B cell (primary cell): Measurements from ENCODE around the gene C3orf22. TPM values are rescaled to one million over a fixed set of nuclear protein-coding genes. Genes with fewer than 3 reads are reported as not detected.

Source experiments
- ATAC-seq: fragments of 200-7000 bp; cut with Tn5 transposase; one replicate; pipeline ENCODE4 v1.10.0; 2021; ENCODE audit warnings: low read depth, mild to moderate bottlenecking, moderate number of reproducible peaks, moderate library complexity
- CTCF ChIA-PET: fragments of 350-600 bp; sonication (Branson Sonifier 250); formaldehyde crosslinking; loops from one replicate; lab custom pipeline; 2021; ENCODE audit warnings: antibody characterized with exemption, inconsistent platforms; lab: Charles Lee
- POLR2A ChIA-PET: fragments of 350-600 bp; sonication (Branson Sonifier 250); formaldehyde crosslinking; loops from one replicate; lab custom pipeline; 2021; ENCODE audit warnings: antibody characterized with exemption; lab: Charles Lee
- DNase-seq: peaks from one replicate; pipeline ENCODE4 v3.0.0; 2013
- H2AFZ ChIP-seq: 2 replicates; pipeline ENCODE4 v1.6.1; 2012; ENCODE audit warnings: mild to moderate bottlenecking, low read depth, low read length; ENCODE audit not compliant: insufficient read depth, poor library complexity, severe bottlenecking
- H3K27ac ChIP-seq, 2 donors: 1 replicate in 1 of 2; 2 replicates in 1 of 2; pipeline ENCODE4 v1.5.1; 2012 to 2013; ENCODE audit warnings: low read length in 2 of 2, mild to moderate bottlenecking in 2 of 2, moderate library complexity in 1 of 2
- H3K27me3 ChIP-seq, 4 experiments: fragments of 200-600 bp in 1 of 4; sonication (generic) in 1 of 4; replicated peaks in 1 of 4; 1 replicate in 2 of 4; 2 replicates in 2 of 4; pipeline versions ENCODE4 v1.6.1 to v1.7.0; 2013 to 2016; ENCODE audit warnings: low read length in 3 of 4, mild to moderate bottlenecking in 2 of 4, mixed read lengths in 1 of 4, moderate library complexity in 1 of 4; ENCODE audit not compliant: insufficient read depth in 4 of 4, control insufficient read depth in 3 of 4; ENCODE audit errors: control extremely low read depth in 1 of 4
- H3K36me3 ChIP-seq, 2 experiments: replicated peaks in 1 of 2; 1 replicate in 1 of 2; 2 replicates in 1 of 2; pipeline versions ENCODE4 v1.6.1 to v1.7.1; 2013; ENCODE audit warnings: low read length in 1 of 2; ENCODE audit not compliant: insufficient read depth in 2 of 2, control insufficient read depth in 1 of 2; ENCODE audit errors: control extremely low read depth in 1 of 2, extremely low read depth in 1 of 2
- H3K4me1 ChIP-seq, 2 donors: fragments of 200-600 bp in 1 of 2; sonication (generic) in 1 of 2; 1 replicate in 1 of 2; 2 replicates in 1 of 2; pipeline versions ENCODE4 v1.5.1 to v1.6.1; 2013 to 2017; ENCODE audit warnings: low read length in 2 of 2; ENCODE audit not compliant: control insufficient read depth in 2 of 2, insufficient read depth in 2 of 2
- H3K4me2 ChIP-seq: replicated peaks from 2 replicates; pipeline ENCODE3; 2012; ENCODE audit warnings: mild to moderate bottlenecking, low read depth, low read length; ENCODE audit not compliant: poor library complexity, severe bottlenecking
- H3K4me3 ChIP-seq, 5 experiments: fragments of 200-600 bp in 1 of 5; sonication (generic) in 1 of 5; 1 replicate in 3 of 5; 2 replicates in 2 of 5; pipeline versions ENCODE4 v1.5.1 to v1.7.0; 2011 to 2016; ENCODE audit warnings: low read length in 4 of 5, mild to moderate bottlenecking in 4 of 5, low read depth in 2 of 5, control low read depth in 1 of 5, moderate library complexity in 1 of 5; ENCODE audit not compliant: insufficient read depth in 1 of 5; ENCODE audit errors: control extremely low read depth in 1 of 5, extremely low read depth in 1 of 5
- H3K79me2 ChIP-seq: fragments of 200-600 bp; sonication (generic); one replicate; pipeline ENCODE4 v1.6.0; 2016; ENCODE audit warnings: low read length; ENCODE audit not compliant: control insufficient read depth, insufficient read depth
- H3K9ac ChIP-seq: fragments of 200-600 bp; sonication (generic); 2 replicates; pipeline ENCODE4 v1.6.1; 2017; ENCODE audit warnings: mild to moderate bottlenecking, low read length, moderate library complexity
- H3K9me3 ChIP-seq, 3 donors: one replicate each; pipeline versions ENCODE4 v1.6.1 to v1.7.1; 2013; ENCODE audit warnings: low read length in 2 of 3; ENCODE audit not compliant: control insufficient read depth in 2 of 3, insufficient read depth in 1 of 3; ENCODE audit errors: control extremely low read depth in 1 of 3
- H4K20me1 ChIP-seq: 2 replicates; pipeline ENCODE4 v1.6.0; 2012; ENCODE audit warnings: mild to moderate bottlenecking, low read length; ENCODE audit not compliant: insufficient read depth, control insufficient read depth, poor library complexity, severe bottlenecking
- H3K27ac Mint-ChIP-seq: one replicate; pipeline ENCODE4 v1.8.0; 2021; ENCODE audit warnings: mixed read lengths
- H3K27me3 Mint-ChIP-seq: one replicate; pipeline ENCODE4 v1.8.0; 2021; ENCODE audit warnings: mixed read lengths
- H3K4me1 Mint-ChIP-seq: one replicate; pipeline ENCODE4 v1.8.0; 2021; ENCODE audit warnings: mixed read lengths
- H3K4me3 Mint-ChIP-seq: one replicate; pipeline ENCODE4 v1.8.0; 2021; ENCODE audit warnings: mixed read lengths
- H3K9me3 Mint-ChIP-seq: one replicate; pipeline ENCODE4 v1.8.0; 2022; ENCODE audit warnings: mixed read lengths; ENCODE audit not compliant: insufficient read depth
- EZH2 ChIP-seq: IDR thresholded peaks from 2 replicates; pipeline ENCODE4 v1.6.1; 2012; ENCODE audit warnings: borderline replicate concordance, low read depth, mild to moderate bottlenecking, moderate library complexity, low read length; ENCODE audit not compliant: insufficient read depth, poor library complexity, severe bottlenecking
- WGBS: methylation state at CpG from one replicate; pipeline ENCODE4 v1.1.5; 2013; ENCODE audit warnings: missing lambda C conversion rate; ENCODE audit not compliant: insufficient coverage; 5-methylcytosine and 5-hydroxymethylcytosine counted together
- intact Hi-C: fragments of 100-400 bp; cut with micrococcal nuclease; formaldehyde crosslinking; loops from one replicate; pipeline ENCODE4 v1.10.0; 2022
- polyA plus RNA-seq: library from polyadenylated mRNA; depleted of rRNA; stranded (reverse); fragments of >200 nt; gene quantifications from 2 replicates; pipeline ENCODE4 v1.2.3, GENCODE V29; 2012
- total RNA-seq, 2 donors: library from RNA; stranded (reverse); fragments of 120-200 nt in 1 of 2; gene quantifications; 1 replicate in 1 of 2; 2 replicates in 1 of 2; pipeline versions ENCODE4 v1.2.3 to v1.2.4, GENCODE V29; 2013 to 2022
- TF ChIP-seq, protein P1 (sequence below): fragments of 200-600 bp; IDR thresholded peaks from one replicate; pipeline ENCODE4 v1.8.0; 2022; ENCODE audit warnings: antibody characterized with exemption, mild to moderate bottlenecking

C3orf22 gene
- total and polyA plus RNA-seq, 2 donors (not counting 1 experiment from before 2014, with no cell fraction given): not detected

DNA sequence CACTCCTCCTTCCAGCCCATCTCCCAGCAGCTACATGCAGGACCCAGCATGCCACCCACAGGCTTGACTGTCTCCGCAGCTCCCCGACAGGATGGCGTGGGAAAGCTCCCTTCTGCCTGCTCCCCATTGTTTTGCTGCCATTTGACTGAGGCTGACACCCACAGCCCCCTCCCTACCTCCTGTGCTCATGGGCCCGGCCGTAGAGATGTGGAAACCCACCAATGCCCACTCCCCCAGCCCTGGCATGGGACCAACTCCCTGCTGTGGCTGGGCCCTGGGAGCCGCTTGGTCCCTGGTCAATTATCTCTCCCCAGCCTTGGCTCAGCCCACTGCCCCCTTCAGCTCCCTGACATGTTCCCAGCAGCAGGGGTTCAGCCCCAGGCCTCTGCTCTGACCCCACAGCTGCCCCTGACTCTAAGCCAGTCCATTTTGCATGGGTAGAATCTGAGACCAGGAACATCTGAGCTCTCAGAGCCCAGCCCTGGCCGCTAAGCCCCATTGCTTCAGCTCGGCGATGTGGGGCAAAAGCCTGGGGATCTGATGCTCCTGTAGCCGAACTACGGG lies 8.2 kb downstream of the C3orf22 start:
- H4K20me1 ChIP-seq: no peaks in the 10 kb centered on the region
- no peaks in the 10 kb centered on the region for H3K27me3 ChIP-seq
- Mint-ChIP-seq H3K27ac (no peak overlapping the region), H3K27me3 (peaks cover 6% of the 10 kb centered on the region), H3K9me3 (no peaks in the 10 kb centered on the region), H3K4me3 (no peak overlapping the region), H3K4me1 (no peaks in the 10 kb centered on the region)
- no peak overlapping the region for H3K4me3 ChIP-seq
- no peaks in the 10 kb centered on the region for H3K9me3 ChIP-seq
- 93% methylated on average over 11 of the region's 11 CpGs for WGBS
- intact Hi-C loops: no loop called here
- H3K27ac ChIP-seq: no peak overlapping the region
- ATAC-seq (no peak), DNase-seq (peak; percentile 1)
- no peaks in the 10 kb centered on the region for H3K79me2 ChIP-seq
- H3K9ac ChIP-seq: no peak overlapping the region
- ChIA-PET CTCF (no interaction called here), POLR2A (no interaction called here)
- TF ChIP-seq, protein P1, sequence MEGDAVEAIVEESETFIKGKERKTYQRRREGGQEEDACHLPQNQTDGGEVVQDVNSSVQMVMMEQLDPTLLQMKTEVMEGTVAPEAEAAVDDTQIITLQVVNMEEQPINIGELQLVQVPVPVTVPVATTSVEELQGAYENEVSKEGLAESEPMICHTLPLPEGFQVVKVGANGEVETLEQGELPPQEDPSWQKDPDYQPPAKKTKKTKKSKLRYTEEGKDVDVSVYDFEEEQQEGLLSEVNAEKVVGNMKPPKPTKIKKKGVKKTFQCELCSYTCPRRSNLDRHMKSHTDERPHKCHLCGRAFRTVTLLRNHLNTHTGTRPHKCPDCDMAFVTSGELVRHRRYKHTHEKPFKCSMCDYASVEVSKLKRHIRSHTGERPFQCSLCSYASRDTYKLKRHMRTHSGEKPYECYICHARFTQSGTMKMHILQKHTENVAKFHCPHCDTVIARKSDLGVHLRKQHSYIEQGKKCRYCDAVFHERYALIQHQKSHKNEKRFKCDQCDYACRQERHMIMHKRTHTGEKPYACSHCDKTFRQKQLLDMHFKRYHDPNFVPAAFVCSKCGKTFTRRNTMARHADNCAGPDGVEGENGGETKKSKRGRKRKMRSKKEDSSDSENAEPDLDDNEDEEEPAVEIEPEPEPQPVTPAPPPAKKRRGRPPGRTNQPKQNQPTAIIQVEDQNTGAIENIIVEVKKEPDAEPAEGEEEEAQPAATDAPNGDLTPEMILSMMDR: no peak
- no peak for TF ChIP-seq EZH2
- no peaks in the 10 kb centered on the region for H3K36me3 ChIP-seq
- H3K4me2 ChIP-seq: no peak overlapping the region
- H3K4me1 ChIP-seq: no peaks in the 10 kb centered on the region
- no peak overlapping the region for H2AFZ ChIP-seq

DNA sequence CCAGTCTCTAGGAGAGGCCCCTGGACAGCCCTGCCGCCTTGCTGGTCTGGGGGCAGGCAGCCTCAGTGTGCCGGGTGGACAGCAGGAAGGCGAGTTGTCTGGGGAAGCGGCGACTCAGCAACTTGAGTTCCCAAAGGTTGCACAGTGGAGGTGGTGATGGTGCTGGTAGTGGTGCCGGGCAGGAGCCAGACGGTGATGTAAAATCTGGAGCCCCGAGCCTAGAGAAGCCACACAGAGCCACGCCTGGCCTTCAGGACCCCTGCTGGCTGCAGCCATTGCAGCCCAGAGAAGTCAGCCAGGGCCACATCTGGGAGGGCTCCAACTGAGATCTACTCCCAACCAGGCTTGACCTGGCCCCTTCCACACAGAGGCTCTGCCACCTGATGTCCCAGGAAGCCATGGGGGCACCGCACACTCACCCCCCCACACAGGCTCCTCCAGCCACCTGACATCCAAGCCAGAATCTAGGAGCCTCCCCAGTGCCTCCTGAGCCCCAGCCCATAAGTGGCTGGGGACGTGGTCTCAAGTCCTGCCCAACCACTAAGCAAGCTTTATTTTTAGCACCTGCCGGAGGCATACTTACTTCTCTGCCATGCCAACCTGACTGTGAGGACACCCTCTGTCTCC lies 8.8 kb downstream of the C3orf22 start:
- 84% methylated on average over 12 of the region's 12 CpGs for WGBS

More for the DNA sequence above, 8.8 kb downstream of the C3orf22 start:
- no peak for ATAC-seq
- Histone ChIP-seq H3K4me2 (no peak overlapping the region), H3K79me2 (no peaks in the 10 kb centered on the region), H2AFZ (no peak overlapping the region), H3K9me3 (no peaks in the 10 kb centered on the region), H3K36me3 (no peaks in the 10 kb centered on the region), H3K4me3 (no peak overlapping the region), H3K27ac (no peak overlapping the region), H3K4me1 (no peaks in the 10 kb centered on the region), H4K20me1 (no peaks in the 10 kb centered on the region), H3K9ac (no peak overlapping the region), H3K27me3 (no peaks in the 10 kb centered on the region)
- Mint-ChIP-seq H3K9me3 (no peaks in the 10 kb centered on the region), H3K27me3 (peaks cover 9% of the 10 kb centered on the region), H3K4me3 (no peak overlapping the region), H3K27ac (no peak overlapping the region), H3K4me1 (no peaks in the 10 kb centered on the region)
- ChIA-PET POLR2A (no interaction called here), CTCF (no interaction called here)
- peak; percentile 0 for DNase-seq
- TF ChIP-seq EZH2: no peak
- TF ChIP-seq, protein P1: no peak
- intact Hi-C loops: no loop called here
